ENCODE measurements around the gene CLTCL1. TPM values are rescaled to one million over a fixed set of nuclear protein-coding genes. Genes with fewer than 3 reads are reported as not detected.

Gene CLTCL1
- total and polyA plus RNA-seq, 9 of the 15 experiments (the other 6 are each of a cell fraction or from before 2014, with no cell fraction given) = 1.1 to 11.7 (median 5.0) TPM

DNA sequence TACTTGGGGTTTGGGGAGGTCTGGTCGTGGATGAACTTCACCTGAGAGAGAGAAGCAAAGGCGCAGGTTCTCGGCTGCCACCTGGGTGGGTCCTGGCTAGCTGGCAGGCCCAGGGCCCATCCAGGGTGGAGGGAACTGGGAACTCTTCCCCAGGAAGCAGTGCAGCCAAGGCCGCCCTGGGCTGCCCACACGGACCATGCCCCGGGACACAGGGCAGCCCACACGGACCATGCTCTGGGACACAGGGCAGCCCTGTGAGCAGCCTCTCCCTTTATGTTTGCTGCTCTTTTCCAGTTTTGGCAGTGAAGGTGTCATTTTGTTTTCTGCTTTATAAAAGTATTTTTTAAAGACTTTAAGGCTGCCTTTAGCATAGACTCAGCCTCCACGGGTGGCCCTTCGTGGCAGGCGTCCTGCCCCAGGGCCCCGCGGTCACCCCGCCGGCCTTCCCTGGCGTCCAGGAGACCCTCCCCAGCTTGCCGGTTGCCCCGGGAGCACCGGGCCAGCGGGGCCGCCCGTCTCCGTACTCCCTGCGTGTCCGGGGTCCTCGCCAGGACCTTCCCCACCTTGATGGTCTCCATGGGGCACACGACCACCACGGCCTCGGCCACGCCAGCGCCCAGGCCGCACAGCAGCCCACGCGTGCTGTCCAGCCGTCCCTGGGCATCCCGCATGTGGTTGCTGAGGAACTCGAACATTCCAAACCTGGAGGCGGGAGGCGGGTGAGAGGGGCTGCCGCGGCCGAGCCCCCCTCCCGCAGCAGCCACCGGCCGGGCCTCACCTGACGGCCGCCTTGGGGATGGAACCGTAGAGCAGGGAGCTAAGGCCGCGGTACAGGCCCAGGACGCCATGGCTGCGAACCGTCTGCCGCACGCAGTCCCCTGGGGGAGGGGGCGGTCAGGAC is 114.1 kb downstream of the CLTCL1 start (continued):
- TF ChIP-seq RAD21 (CRISPR knock-in tag; conservative IDR thresholded peaks at IDR 0.05 in 1 of 2, IDR thresholded peaks at IDR 0.05 in 1 of 2) (no peak), ETV5 (CRISPR knock-in tag; IDR thresholded peaks at IDR 0.05; ENCODE audit: low read depth) (no peak), FOXJ2 (tag; IDR thresholded peaks at IDR 0.05) (no peak), ZNF197 (CRISPR knock-in tag; IDR thresholded peaks at IDR 0.05; ENCODE audit: low read depth) (no peak), RBM25 (IDR thresholded peaks at IDR 0.05; ENCODE audit: low read depth, low read length, severe bottlenecking) (no peak), CHD4 (IDR thresholded peaks at IDR 0.05; ENCODE audit: insufficient read depth, insufficient replicate concordance, low read depth, low read length, poor library complexity, severe bottlenecking) (peak; percentile 26), DIDO1 (tag; IDR thresholded peaks at IDR 0.05; ENCODE audit: low read depth) (no peak), SNRNP70 (optimal IDR thresholded peaks at IDR 0.05; ENCODE audit: low read depth, low read length) (no peak), BRCA1 (IDR thresholded peaks at IDR 0.05) (no peak), BRCA1 (CRISPR knock-in tag; IDR thresholded peaks at IDR 0.05) (no peak), ZNF274 (IDR thresholded peaks at IDR 0.05; ENCODE audit: borderline replicate concordance, low read depth, low read length) (peak; percentile 39; the same call in 1 of the 2 replicates), SOX6 (IDR thresholded peaks at IDR 0.05) (no peak), XRCC4 (IDR thresholded peaks at IDR 0.05; ENCODE audit: extremely low read depth, insufficient read depth, insufficient read length) (no peak), IFI16 (CRISPR knock-in tag; IDR thresholded peaks at IDR 0.05) (peak; percentile 32; the same call in 1 of the 2 replicates), RFX5 (IDR thresholded peaks at IDR 0.05; ENCODE audit: low read depth, low read length) (no peak), NFYB (IDR thresholded peaks at IDR 0.05; ENCODE audit: extremely low read depth, insufficient read length) (no peak), TBL1XR1 (IDR thresholded peaks at IDR 0.05; ENCODE audit: low read length in 2 of 2) (0 out of 4 replicates have a peak, but pooled peaks of 1 of the 2 experiments have one; percentile 14)
- TF ChIP-seq, protein P1, sequence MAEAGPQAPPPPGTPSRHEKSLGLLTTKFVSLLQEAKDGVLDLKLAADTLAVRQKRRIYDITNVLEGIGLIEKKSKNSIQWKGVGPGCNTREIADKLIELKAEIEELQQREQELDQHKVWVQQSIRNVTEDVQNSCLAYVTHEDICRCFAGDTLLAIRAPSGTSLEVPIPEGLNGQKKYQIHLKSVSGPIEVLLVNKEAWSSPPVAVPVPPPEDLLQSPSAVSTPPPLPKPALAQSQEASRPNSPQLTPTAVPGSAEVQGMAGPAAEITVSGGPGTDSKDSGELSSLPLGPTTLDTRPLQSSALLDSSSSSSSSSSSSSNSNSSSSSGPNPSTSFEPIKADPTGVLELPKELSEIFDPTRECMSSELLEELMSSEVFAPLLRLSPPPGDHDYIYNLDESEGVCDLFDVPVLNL (CRISPR knock-in tag; IDR thresholded peaks at IDR 0.05; ENCODE audit: low read depth) = no peak
- TF ChIP-seq, protein P2, sequence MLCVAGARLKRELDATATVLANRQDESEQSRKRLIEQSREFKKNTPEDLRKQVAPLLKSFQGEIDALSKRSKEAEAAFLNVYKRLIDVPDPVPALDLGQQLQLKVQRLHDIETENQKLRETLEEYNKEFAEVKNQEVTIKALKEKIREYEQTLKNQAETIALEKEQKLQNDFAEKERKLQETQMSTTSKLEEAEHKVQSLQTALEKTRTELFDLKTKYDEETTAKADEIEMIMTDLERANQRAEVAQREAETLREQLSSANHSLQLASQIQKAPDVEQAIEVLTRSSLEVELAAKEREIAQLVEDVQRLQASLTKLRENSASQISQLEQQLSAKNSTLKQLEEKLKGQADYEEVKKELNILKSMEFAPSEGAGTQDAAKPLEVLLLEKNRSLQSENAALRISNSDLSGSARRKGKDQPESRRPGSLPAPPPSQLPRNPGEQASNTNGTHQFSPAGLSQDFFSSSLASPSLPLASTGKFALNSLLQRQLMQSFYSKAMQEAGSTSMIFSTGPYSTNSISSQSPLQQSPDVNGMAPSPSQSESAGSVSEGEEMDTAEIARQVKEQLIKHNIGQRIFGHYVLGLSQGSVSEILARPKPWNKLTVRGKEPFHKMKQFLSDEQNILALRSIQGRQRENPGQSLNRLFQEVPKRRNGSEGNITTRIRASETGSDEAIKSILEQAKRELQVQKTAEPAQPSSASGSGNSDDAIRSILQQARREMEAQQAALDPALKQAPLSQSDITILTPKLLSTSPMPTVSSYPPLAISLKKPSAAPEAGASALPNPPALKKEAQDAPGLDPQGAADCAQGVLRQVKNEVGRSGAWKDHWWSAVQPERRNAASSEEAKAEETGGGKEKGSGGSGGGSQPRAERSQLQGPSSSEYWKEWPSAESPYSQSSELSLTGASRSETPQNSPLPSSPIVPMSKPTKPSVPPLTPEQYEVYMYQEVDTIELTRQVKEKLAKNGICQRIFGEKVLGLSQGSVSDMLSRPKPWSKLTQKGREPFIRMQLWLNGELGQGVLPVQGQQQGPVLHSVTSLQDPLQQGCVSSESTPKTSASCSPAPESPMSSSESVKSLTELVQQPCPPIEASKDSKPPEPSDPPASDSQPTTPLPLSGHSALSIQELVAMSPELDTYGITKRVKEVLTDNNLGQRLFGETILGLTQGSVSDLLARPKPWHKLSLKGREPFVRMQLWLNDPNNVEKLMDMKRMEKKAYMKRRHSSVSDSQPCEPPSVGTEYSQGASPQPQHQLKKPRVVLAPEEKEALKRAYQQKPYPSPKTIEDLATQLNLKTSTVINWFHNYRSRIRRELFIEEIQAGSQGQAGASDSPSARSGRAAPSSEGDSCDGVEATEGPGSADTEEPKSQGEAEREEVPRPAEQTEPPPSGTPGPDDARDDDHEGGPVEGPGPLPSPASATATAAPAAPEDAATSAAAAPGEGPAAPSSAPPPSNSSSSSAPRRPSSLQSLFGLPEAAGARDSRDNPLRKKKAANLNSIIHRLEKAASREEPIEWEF (CRISPR knock-in tag; IDR thresholded peaks at IDR 0.05) = no peak
